RCC 7860 (cell line): ENCODE data around the gene VWA5B1.
"Not testable (repeated sequence)": the region's sequence is repeated elsewhere in the genome, so short reads cannot be mapped to it uniquely, and the experiment has no call there.

Source experiments
- DNase-seq: peaks from one replicate; pipeline ENCODE4 v3.0.0-alpha.2; 2015; ENCODE audit warnings: low spot score
- FAIRE-seq: peaks from 2 replicates; lab custom pipeline; 2012; peaks lifted over from hg19 to GRCh38; lab: Jason Lieb, UNC

Gene VWA5B1, protein sequence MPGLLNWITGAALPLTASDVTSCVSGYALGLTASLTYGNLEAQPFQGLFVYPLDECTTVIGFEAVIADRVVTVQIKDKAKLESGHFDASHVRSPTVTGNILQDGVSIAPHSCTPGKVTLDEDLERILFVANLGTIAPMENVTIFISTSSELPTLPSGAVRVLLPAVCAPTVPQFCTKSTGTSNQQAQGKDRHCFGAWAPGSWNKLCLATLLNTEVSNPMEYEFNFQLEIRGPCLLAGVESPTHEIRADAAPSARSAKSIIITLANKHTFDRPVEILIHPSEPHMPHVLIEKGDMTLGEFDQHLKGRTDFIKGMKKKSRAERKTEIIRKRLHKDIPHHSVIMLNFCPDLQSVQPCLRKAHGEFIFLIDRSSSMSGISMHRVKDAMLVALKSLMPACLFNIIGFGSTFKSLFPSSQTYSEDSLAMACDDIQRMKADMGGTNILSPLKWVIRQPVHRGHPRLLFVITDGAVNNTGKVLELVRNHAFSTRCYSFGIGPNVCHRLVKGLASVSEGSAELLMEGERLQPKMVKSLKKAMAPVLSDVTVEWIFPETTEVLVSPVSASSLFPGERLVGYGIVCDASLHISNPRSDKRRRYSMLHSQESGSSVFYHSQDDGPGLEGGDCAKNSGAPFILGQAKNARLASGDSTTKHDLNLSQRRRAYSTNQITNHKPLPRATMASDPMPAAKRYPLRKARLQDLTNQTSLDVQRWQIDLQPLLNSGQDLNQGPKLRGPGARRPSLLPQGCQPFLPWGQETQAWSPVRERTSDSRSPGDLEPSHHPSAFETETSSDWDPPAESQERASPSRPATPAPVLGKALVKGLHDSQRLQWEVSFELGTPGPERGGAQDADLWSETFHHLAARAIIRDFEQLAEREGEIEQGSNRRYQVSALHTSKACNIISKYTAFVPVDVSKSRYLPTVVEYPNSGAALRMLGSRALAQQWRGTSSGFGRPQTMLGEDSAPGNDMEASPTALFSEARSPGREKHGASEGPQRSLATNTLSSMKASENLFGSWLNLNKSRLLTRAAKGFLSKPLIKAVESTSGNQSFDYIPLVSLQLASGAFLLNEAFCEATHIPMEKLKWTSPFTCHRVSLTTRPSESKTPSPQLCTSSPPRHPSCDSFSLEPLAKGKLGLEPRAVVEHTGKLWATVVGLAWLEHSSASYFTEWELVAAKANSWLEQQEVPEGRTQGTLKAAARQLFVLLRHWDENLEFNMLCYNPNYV

DNA sequence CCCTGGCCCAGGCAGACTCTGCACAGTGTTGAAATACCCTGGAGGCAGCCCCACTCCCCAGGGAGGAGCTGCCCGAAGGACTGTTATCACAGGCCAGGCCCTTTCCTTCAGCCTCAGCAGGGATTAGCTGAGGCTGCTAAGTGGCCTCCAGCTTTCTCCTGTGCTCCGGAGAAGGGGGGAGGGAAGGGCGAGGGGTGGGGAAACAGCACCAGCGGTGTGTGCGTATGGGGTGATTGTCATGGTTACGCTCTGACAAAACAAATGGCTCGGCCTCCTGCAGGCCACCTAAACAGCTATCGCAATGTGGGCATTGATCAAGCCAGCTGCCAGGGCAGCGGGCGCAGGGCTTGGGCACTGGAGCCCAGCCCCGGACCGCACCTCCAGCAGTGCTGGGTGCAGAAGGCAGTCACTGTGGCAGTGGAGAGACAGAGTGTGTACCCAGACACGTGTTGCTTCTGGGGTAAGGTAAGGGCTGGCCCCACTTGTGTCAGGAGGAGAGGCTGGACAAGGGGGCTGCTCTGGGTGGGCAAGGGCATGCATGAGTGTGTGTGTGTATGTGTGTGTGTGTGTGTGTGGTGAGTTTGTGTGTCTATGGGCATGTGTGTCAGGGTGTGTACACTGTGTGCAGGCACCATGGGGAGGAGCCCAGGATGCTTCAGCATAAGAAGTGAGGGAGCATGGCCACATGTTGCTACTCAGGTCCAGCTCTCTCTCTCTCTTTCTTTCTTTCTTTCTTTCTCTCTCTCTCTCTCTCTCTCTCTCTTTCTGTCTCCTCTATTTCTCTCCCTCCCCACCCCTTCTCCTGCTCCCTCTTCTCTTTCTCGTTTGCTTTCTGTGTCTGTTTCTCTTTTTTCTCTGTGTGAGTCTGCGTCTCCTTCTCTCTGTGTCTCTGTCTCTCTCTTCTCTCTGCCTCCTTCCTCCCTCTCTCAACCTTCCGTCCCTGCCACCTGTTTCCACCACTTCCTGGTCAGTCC, at the start of gene VWA5B1:
VWA5B1 (plus strand) TSS at position 252 of the 974 bp plus-strand sequence. CDS start 19,727 bp downstream, outside the sequence.
- FAIRE-seq (no peak), DNase-seq (no peak)

DNA sequence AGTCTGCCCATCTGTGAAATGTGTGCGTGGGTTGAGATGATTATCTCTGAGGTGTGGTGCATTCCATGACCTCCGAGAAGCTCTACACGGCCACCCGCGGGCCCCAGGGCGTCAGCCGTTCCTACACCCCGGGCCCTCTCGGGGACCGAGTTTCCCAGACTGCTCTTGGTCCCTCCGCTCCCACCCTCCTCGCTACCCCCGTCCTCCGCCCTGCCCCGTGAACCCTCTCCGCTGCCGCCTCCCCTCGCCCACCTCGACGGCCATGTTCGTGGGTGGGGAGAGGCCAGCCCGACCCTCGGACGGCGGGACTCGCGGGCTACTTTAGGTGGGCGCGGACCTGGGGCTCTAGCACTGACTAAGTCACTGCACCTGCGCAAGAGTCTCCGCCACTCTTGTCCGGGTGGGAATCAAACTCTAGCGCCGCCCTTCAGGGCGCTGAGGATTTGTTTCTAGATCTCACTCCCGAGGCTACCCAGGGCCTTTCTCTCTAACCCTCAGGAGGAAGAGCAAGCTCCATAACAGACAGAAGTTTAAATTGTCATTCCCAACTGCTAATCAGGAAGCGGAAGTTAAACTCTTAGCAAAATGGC, 47.7 kb upstream of the VWA5B1 start:
- FAIRE-seq (no peak), DNase-seq (no peak)

DNA sequence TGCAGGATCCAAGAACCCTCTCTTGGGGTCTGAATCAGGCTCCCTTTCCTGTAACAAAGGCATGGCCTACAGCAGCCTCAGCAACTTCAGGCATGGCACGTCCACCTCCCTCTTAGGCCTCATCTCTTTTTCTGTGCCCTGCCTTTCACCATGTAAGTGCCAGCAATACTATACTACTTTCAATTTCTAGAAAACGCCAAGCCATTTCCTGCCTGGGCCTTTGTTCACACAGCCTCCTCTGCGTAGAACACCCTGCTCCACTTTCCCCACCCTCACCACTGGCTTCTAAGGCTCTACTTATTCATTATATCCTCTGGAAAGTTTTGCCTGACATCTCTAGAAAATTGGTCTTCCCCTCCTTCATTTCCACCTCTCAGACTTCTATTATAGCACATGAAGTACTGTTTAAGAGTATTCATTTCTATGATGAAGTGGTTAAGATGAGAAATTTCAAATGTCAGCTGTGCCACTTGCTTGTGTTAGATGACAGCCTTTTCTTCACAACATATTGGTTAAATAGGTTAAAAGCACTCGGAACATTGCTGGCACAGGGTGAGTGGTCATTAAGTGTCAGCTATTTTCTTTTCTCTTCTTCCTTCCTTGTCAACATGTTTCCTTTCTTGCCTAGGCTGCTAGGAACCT, 41.6 kb upstream of the VWA5B1 start:
- DNase-seq (no peak), FAIRE-seq (no peak)

DNA sequence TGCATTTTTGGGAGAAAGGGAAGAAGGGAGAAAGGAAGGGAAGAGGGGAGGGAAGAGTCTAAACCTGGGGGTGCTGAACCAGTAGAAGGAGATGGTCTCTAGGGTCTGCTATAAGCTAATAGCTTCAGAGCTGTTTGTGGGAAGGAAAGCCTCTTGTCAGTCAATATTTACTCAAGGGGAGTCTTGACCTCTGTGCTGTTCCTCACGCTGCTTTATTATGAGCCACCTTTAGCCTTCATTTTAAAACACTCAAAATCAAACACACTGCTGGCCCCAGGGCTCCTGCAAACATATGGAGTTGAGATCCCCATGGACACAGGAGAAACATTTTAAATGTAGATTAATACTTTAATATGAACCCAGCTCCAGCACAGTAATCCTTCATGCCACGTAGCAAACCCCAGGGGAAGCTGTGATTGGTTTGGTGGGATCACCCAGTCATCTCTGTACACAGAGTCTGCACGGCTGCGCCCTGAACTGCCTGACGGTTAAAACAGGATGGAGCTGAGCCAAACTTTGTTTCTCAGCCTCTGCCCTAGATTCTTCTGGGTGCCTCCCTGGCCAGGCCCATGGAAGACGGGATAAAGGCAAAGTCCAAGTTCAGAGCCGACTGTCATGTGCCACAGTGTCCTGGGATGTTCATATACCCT, 40.2 kb upstream of the VWA5B1 start:
- FAIRE-seq, result no peak
- DNase-seq, result no peak

DNA sequence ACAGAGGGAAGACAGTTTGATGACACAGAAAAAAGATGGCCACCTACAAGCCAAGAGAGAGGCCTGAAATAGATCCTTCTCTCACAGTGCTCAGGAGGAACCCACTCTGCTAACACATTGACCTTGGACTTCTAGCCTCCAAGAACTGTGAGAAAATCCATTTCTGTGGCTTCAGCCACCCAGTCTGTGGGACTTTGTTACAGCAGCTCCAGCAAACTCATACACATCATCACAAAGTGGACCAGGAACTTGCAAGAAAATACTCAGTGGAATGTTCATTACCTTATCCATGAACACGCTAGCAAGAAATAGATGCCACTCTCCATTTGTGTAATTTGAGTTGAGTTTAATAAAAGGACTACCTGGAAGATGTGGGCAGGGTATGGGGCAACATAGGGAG, 38.1 kb upstream of the VWA5B1 start:
- FAIRE-seq, result no peak

DNA sequence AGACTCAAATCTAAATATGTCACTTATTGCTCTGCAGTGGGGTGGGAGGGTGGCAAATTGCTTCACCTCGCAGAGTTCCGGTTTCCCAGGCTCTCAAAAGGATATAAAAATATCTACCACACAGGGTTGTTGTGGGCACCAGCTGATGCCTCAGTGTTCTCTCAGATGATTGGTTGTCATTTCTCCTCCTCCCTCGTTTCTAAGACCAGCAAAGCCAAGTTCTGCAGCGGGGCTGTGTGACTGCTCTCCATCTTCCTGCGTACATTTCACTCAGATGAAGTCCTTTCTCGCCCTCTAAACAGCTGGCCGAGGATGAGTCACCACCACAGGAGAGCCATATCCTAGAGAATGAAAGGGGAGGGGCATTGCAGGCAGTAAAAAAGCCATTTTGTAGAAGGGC, 35.0 kb upstream of the VWA5B1 start:
- DNase-seq (peak; percentile 34), FAIRE-seq (peak; percentile 62)

More for the DNA sequence above, 38.1 kb upstream of the VWA5B1 start:
- no peak for DNase-seq

DNA sequence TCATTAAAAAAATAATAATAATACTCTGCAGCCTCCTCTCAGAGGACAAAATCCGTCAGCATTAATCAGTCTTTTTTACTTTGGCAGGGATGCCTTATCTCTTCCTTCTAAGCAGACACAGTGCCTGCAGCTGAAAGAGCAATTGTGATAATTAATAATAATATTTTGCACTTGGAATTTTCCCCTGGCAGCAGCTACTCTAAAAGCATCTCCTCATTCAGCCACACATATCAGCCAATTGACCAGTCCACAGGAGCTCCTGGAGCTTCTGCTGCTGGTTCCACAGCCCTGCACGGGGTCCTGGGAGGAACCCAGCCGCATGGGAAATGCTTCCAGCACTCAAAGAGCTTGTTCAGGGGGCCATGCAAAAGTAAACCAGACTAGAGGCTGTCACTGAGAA, 31.0 kb upstream of the VWA5B1 start:
- no peak for FAIRE-seq

GRCh38 chr1:20261095-20261494, 29.6 kb upstream of the VWA5B1 start:
- DNase-seq (no peak), FAIRE-seq (no peak)

More for the DNA sequence above, 31.0 kb upstream of the VWA5B1 start:
- DNase-seq, result no peak

DNA sequence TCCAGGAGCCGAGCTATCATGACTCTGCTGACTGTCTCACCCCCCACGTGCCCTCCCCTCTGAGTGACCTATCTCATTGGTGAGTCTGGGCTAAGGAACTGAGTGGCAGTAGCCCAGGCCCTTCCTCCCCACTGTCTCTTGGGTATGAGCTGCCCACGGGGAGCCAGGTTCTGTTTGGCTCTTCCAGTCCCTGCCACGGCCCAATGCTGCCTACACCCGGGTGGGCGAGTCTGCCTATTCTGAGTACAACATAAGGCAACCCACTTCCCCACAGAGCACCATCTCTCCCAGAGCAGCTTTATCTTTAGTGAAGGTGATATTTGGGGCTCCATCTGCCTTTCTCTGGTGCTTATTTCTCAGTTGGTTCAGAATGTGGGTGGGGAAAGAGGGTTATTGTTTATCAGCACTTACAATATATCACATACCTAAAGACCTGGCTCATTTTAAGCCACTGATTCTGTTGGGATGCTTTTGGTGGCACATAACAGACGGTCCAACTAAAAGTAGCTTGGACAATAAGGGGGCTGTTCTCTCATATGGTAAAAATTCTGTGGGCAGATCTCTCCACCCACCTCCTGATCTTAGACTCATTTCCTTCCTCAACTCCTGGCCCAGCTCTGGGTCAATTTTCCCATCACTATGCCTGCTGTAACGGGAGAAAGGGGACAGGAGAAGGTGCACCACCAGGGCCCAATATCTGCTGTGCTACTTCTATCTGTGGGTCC, 27.7 kb upstream of the VWA5B1 start:
- DNase-seq (no peak), FAIRE-seq (no peak)

- FAIRE-seq (no peak), DNase-seq (no peak)
These were observed 25.4 kb upstream of the VWA5B1 start for GRCh38 chr1:20265250-20265649.

DNA sequence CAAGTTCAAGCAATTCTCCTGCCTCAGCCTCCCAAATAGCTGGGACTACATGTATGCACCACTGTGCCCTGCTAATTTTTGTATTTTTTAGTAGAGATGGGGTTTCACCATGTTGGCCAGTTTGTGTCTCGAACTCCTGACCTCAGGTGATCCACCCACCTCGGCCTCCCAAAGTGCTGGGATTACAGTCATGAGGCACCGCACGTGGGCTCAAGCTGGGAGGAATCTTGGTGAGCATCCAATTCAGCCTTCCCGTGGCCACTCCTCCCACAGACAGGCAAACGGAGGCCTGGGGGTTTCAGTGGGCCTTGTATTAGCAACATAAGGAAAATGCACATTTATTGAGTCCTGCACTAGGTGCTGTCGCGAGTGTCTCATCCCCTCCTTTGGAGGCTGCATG, 24.5 kb upstream of the VWA5B1 start:
- no peak for DNase-seq
- FAIRE-seq, result no peak

- FAIRE-seq, result no peak
These were observed 24.0 kb upstream of the VWA5B1 start for GRCh38 chr1:20266642-20267041.

DNA sequence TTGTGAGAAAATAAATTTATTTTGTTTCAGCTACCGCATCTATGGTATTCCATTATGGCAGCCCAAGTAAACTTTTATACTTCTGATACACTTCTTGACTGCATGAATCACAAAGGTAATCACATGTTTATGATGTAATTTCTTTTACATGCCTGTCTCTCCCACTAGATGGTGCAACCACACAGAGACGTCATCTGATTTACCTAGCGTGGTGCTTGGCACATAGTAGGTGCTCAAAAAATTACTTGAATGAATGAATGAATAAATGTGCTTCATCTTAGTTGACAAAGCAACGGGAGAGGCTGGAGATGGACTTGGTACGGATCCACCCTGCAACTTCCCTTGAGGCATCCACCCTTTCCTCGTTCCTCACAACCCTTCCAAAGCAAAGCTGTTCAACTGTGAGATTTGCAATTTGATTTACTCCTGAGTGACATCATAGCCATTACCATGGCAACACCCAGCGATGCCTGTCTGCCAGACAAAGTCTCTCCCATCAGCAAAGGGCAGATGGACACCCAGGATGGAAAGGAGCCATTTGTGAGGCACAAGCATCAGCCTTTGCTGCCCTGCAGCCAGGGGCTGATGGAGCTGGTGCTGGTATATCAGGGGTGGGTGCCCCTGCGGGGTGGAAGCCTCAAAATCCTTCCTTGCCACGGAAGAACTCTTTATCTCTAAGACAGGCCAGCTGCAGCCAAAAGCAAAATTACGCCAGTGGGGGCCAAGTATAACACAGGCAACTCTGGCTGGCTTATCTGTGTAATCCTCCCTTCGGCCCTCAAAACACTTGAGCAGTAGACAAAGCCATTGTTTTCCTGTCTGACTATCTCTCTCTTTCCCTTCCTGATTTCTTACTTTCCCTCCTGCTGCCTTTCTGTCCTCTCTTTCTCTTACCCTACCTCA, 18.9 kb upstream of the VWA5B1 start:
- no peak for DNase-seq

More at GRCh38 chr1:20266642-20267041, 24.0 kb upstream of the VWA5B1 start:
- no peak for DNase-seq

DNA sequence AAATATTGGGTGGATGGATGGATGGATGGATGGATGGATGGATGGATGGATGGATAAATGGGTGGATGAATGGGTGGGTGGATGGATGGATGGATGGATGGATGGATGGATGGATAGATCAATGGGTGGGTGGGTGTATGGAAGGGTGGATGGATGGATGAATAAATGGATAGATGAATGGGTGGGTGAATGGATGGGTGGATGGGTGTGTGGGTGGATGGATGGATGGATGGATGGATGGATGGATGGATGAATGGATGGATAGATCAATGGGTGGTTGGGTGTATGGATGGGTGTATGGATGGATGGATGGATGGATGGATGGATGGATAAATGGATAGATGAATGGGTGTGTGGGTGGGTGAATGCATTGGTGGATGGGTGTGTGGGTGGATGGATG, 17.0 kb upstream of the VWA5B1 start:
- FAIRE-seq, result not testable (repeated sequence)

More for the DNA sequence above, 18.9 kb upstream of the VWA5B1 start:
- FAIRE-seq, result no peak

DNA sequence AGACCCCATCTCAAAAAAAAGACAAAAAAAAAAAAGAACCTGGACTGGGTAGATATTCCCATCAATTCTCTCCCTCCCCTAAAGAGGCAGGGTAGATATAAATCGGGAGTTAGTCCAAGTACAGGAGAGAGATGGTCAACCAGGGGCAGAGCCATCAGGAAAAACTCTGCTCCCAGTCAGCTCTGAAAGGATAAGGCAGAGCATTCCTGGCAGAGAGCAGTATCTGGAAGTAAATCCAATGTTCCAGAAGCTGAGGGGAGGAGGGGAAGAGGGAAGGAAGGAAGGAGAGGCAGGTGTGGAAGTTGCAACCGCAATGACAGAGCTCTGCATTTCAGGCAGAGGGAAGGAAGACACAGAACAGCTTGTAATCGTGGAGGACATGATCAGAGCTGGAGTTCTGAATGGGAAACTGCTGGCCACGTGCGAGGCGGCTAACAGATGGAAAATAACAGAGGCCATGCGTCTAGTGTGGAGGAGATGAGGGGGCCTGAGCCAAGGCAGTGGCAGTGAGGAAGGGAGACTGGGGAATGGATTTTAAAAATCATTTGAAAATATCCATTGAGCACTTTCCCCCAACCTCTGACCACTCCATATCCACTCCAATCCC, 15.3 kb upstream of the VWA5B1 start:
- DNase-seq (no peak), FAIRE-seq (no peak)

More for the DNA sequence above, 17.0 kb upstream of the VWA5B1 start:
- not testable (repeated sequence) for DNase-seq

GRCh38 chr1:20276485-20277159, 14.1 kb upstream of the VWA5B1 start:
- DNase-seq (no peak), FAIRE-seq (no peak)
